ENCODE results near the gene IRF7.

GRCh38 chr11:620935-621814 is 5.4 kb upstream of the IRF7 start:
- peak; percentile 36; the same call in 1 of the 2 replicates for TF ChIP-seq POLR2A (conservative IDR thresholded peaks at IDR 0.05)
- TF ChIP-seq NEUROD1 (IDR thresholded peaks at IDR 0.05; ENCODE audit: borderline replicate concordance, low read depth, low read length, partially characterized antibody) = no peak
- no peak for TF ChIP-seq NCOR1 (IDR thresholded peaks at IDR 0.05)
- no peak for TF ChIP-seq HDGF (IDR thresholded peaks at IDR 0.05)
- no peak for TF ChIP-seq E2F4 (CRISPR knock-in tag; IDR thresholded peaks at IDR 0.05; ENCODE audit: low read depth)
- TF ChIP-seq REST (IDR thresholded peaks at IDR 0.05; ENCODE audit: borderline replicate concordance) = no peak
- TF ChIP-seq REST (CRISPR knock-in tag; IDR thresholded peaks at IDR 0.05; ENCODE audit: low read depth) = no peak
- no peak for TF ChIP-seq BRF1 (IDR thresholded peaks at IDR 0.05; ENCODE audit: borderline replicate concordance, extremely low read depth, insufficient read length)
- no peak for TF ChIP-seq ESRRA (IDR thresholded peaks at IDR 0.05; ENCODE audit: borderline replicate concordance, low read depth)
- TF ChIP-seq IRF2 (CRISPR knock-in tag; IDR thresholded peaks at IDR 0.05) = no peak
